Mucosa of stomach (tissue), 1 donor: ENCODE data around the gene YWHAB.

Experiments used
- H3K27me3 ChIP-seq: one replicate; pipeline ENCODE4 v1.7.0; 2013; ENCODE audit warnings: mild to moderate bottlenecking, low read length; ENCODE audit not compliant: control insufficient read depth, insufficient read depth
- H3K36me3 ChIP-seq: one replicate; pipeline ENCODE4 v1.7.0; 2013; ENCODE audit warnings: low read length; ENCODE audit not compliant: control insufficient read depth, insufficient read depth
- H3K4me1 ChIP-seq: one replicate; pipeline ENCODE4 v1.7.0; 2013; ENCODE audit warnings: mild to moderate bottlenecking, low read length; ENCODE audit not compliant: control insufficient read depth, insufficient read depth
- H3K4me3 ChIP-seq: one replicate; pipeline ENCODE4 v1.7.0; 2013; ENCODE audit warnings: low read length
- H3K9ac ChIP-seq: one replicate; pipeline ENCODE4 v1.7.0; 2013; ENCODE audit warnings: mild to moderate bottlenecking, low read length, moderate library complexity
- H3K9me3 ChIP-seq: one replicate; pipeline ENCODE4 v1.7.0; 2013; ENCODE audit warnings: mild to moderate bottlenecking, low read length, moderate library complexity; ENCODE audit not compliant: control insufficient read depth
- donor health status: Pancreatic carcinoma.

Gene YWHAB

DNA sequence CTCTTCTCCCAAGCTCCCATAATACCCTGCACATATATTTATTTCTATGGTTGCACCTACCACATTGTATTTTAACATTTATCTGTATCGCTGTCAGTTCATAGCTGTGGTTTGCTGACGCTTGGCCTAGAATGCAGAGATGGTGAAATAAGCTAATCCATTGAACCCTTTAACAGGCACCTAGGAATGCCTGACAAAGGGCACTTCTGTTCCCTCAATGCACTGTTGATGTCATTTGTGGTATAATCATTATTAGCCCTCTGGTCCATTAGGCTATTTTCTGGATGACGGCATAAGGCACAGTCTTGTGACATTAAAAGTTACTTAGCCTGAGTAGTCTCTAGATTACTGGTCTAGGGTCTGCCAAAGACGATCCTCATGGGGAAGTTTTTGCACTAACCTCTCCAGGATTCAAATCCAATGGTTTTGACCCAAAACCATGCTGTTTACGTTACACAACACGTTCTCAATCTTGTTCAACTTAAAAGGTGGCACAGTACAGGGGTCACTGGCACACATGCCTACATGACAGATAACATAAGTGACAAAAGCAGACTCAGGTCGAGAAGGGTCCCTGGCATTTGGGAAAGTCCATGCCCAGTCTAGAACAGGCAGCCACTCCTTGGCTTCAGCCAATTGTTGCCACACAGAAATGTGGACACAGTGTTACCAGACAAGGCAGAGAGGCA, 2.1 kb upstream of the YWHAB start:
- H3K27me3 ChIP-seq: no peaks in the 10 kb centered on the region
- no peak overlapping the region for H3K9ac ChIP-seq
- H3K4me1 ChIP-seq: peaks cover 6% of the 10 kb centered on the region
- H3K9me3 ChIP-seq: no peaks in the 10 kb centered on the region
- H3K4me3 ChIP-seq: no peak overlapping the region
- no peaks in the 10 kb centered on the region for H3K36me3 ChIP-seq

DNA sequence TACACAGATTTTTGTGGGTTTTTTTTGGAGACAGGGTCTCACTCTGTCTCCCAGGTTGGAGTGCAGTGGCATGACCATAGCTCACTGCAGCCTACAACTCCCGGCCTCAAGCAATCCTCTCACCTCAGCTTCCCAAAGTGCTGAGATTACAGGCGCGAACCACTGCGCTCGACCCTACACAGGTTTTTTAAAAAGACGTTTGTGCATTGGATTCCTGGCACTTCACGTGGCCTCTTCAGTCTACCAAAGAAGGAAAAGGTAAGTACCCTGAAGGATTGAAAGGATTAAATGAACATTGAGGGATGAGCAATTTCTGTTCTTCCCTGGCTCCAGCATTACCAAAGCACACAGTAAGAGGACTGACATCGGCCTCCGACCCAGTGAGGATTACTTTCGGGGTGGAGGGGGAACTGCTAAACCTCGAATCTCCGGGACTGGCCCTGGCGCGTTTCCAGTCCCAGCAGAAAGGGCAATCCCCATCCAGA, 556 bp upstream of the YWHAB start:
- Histone ChIP-seq H3K36me3 (no peaks in the 10 kb centered on the region), H3K27me3 (no peaks in the 10 kb centered on the region), H3K9ac (peak overlapping the region; percentile 91), H3K9me3 (no peaks in the 10 kb centered on the region), H3K4me3 (peak overlapping the region; percentile 2), H3K4me1 (peaks cover 6% of the 10 kb centered on the region)

DNA sequence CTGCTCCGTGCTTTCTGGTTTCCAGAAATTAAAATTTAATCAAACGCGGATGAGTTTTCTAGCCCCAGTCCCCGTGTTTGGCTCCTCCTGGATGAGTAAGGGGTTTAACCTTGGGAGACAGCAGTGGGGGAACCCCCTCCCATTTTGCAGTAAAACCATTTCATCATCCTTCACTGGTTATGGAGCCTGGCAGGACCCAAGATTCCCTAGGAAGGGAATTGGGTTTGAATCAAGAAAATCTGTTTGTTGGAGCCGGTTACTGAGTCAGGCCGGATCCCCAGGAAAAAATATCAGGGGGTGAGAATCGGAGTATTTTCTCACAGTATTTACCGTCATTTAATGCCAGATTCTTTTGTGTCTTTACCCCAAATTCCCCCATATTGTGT, 754 bp downstream of the YWHAB start:
- H3K4me3 ChIP-seq: peak overlapping the region; percentile 73
- H3K9me3 ChIP-seq: no peaks in the 10 kb centered on the region
- H3K9ac ChIP-seq: peak overlapping the region; percentile 91
- H3K4me1 ChIP-seq: peaks cover 6% of the 10 kb centered on the region
- no peaks in the 10 kb centered on the region for H3K36me3 ChIP-seq
- H3K27me3 ChIP-seq: no peaks in the 10 kb centered on the region

DNA sequence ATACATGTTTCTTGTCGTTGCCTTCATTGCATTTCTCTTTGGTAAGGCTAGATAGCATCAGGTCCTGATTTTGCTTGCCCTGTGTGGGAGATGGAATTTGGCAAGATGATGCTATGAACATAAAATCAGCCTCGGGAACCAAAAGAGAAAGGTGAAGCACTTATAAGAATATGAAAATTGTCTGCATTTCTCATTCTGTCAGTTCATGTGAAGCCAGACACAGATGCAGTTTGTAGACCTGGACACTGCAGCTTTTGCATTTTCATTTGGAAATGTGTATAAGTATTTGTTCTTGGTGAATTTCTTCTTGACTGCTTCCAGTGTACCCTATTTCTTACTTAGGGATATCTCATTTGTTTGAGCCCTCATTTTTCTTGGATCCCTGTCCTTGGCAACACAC, 1.3 kb downstream of the YWHAB start:
- Histone ChIP-seq H3K9me3 (no peaks in the 10 kb centered on the region), H3K9ac (peak overlapping the region; percentile 91), H3K4me3 (peak overlapping the region; percentile 73), H3K27me3 (no peaks in the 10 kb centered on the region), H3K36me3 (no peaks in the 10 kb centered on the region), H3K4me1 (peaks cover 6% of the 10 kb centered on the region)

DNA sequence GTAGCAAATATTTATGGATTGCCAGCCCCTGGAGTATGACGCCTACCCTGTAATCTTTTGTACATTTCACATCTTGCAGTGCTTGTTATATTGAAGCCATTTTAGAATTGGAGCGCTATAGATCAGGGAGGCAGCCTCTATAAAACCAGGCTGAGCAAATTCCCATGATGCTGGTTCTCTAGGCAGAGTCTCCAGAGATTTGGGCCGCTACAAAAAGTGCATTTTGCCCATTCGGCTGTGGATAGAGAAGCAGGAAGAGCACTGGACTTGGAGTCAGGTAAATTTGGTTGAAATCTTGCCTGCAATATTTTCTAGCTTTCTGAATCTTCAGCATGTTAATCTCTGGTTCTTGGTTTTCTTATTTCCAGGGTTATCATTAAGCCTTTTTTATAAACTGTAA, 2.0 kb downstream of the YWHAB start:
- H3K9me3 ChIP-seq: no peaks in the 10 kb centered on the region
- no peak overlapping the region for H3K4me3 ChIP-seq
- H3K36me3 ChIP-seq: no peaks in the 10 kb centered on the region
- H3K9ac ChIP-seq: peak overlapping the region; percentile 2
- H3K27me3 ChIP-seq: no peaks in the 10 kb centered on the region
- peaks cover 6% of the 10 kb centered on the region for H3K4me1 ChIP-seq

DNA sequence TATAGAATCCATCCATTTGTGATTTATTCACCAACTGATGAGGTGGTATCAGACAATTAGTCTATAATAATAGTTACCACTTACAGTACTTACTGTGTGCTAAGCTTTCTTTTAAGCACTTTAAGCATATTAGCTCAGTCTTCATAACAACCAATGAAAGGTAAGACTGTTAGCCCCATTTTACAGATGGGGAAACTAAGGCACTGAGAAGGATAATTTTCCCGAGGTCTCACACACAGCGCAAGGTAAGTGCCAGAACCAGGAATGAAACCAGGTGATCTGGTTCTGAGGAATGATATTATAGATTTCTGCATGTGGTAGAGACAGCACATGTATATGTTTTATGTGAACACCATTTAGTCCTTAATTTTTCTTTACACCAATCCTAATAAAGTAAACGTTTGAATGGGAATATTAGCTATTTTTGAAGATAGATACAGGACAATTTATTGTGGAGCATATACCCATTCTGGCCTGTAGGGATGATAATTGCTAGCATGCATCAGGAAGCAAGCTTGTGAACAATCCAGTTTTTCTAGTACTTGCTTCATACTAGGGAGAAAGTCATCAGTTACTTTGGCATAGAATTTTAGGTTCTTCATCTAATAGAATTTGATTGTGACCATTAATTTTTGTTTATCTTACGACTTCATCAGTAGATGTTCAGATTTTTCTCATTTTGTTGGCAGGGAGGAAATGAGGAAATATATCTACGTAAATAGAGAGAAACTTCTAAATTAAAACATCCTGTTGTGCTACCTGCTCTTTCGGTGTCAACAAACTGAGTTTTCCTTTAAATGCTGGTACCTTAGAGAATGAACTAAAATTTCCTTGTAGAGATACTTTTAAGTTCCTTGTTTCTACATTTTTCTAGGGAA, 3.0 kb downstream of the YWHAB start:
- H3K9me3 ChIP-seq: no peaks in the 10 kb centered on the region
- no peak overlapping the region for H3K9ac ChIP-seq
- no peaks in the 10 kb centered on the region for H3K36me3 ChIP-seq
- no peaks in the 10 kb centered on the region for H3K27me3 ChIP-seq
- H3K4me1 ChIP-seq: peaks cover 6% of the 10 kb centered on the region
- H3K4me3 ChIP-seq: no peak overlapping the region

DNA sequence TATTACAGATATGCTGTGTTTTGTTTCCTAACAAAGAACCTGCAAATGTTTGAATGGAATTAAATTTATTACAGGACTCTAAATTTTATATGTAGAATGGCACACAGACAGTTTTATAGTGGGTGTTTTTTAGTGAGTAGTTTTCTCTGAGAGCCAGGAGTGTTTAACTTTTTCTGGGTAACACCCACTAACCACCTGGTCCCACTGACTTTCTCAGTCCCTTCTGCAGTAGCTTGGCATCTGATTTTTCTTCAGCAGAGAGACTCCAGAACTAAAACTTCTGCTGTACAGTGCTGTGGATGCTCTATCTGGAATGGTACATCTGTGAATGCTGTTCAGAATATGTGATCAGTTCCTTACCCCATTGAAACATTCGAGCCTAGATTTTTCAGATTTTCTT, 6.3 kb downstream of the YWHAB start:
- Histone ChIP-seq H3K9ac (no peak overlapping the region), H3K9me3 (no peaks in the 10 kb centered on the region), H3K27me3 (no peaks in the 10 kb centered on the region), H3K4me3 (no peak overlapping the region), H3K4me1 (peaks cover 8% of the 10 kb centered on the region), H3K36me3 (no peaks in the 10 kb centered on the region)

DNA sequence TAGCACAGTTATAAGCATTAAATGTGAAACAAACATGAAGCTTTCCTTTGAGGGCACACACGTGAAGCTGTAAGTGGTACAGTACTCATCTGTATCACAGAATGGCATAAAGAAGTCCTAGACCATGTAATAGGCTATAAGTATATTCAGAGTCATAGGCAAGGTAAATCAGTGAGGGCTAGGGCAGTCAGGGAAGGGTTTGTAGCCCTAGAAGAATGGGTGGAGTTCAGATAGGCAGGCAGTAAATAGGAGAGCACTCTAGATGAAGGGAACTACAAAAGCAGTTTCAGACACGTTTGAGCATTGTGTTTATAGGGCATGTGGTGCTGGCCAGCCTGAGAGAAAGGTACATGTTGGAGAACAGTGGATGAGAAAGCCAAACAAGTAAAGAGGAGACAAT, 9.5 kb downstream of the YWHAB start:
- no peaks in the 10 kb centered on the region for H3K9me3 ChIP-seq
- H3K4me3 ChIP-seq: no peak overlapping the region
- H3K36me3 ChIP-seq: no peaks in the 10 kb centered on the region
- peaks cover 8% of the 10 kb centered on the region for H3K4me1 ChIP-seq
- H3K27me3 ChIP-seq: no peaks in the 10 kb centered on the region
- H3K9ac ChIP-seq: no peak overlapping the region

DNA sequence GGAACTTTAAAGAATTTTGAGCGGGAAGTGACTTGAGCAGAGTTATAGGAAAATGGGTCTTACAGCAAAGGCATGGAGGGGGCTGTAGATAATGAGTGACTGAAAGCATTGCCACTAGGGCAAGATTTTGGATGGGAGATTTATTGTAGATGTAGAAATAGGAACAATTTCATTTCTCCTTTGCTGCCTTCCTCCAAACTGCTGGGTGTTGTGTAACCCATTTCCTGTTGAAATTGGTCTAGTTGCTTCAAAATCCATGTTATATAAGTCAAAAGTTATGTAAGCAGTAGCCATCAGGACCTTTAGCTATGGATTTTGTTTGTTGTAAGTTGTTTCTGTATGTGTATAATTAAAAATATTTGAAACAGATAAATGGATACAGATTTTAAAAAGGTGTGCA, 11.1 kb downstream of the YWHAB start:
- no peak overlapping the region for H3K4me3 ChIP-seq
- H3K9me3 ChIP-seq: no peaks in the 10 kb centered on the region
- no peaks in the 10 kb centered on the region for H3K36me3 ChIP-seq
- no peaks in the 10 kb centered on the region for H3K27me3 ChIP-seq
- no peak overlapping the region for H3K9ac ChIP-seq
- H3K4me1 ChIP-seq: peaks cover 8% of the 10 kb centered on the region

DNA sequence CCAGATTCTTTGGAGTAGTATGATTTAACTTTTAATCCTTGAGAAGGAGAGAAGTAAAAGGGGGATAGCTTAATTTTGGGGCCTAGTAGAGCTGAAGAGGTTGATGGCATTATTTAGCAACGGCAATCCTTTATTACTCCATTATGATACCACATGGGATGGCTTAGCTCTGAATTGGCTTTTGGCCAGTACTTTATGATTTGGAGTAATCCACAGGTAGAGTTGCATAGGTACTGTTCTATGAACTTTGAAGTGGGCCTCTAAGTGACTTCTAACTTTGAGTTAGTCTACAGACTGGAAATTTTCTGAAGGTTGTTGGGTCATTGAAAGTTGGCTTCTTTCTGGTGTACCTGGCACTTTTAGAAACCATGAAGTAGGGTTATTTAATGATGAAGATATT, 11.6 kb downstream of the YWHAB start:
- Histone ChIP-seq H3K36me3 (no peaks in the 10 kb centered on the region), H3K9me3 (no peaks in the 10 kb centered on the region), H3K9ac (no peak overlapping the region), H3K4me3 (no peak overlapping the region), H3K4me1 (peaks cover 8% of the 10 kb centered on the region), H3K27me3 (no peaks in the 10 kb centered on the region)

DNA sequence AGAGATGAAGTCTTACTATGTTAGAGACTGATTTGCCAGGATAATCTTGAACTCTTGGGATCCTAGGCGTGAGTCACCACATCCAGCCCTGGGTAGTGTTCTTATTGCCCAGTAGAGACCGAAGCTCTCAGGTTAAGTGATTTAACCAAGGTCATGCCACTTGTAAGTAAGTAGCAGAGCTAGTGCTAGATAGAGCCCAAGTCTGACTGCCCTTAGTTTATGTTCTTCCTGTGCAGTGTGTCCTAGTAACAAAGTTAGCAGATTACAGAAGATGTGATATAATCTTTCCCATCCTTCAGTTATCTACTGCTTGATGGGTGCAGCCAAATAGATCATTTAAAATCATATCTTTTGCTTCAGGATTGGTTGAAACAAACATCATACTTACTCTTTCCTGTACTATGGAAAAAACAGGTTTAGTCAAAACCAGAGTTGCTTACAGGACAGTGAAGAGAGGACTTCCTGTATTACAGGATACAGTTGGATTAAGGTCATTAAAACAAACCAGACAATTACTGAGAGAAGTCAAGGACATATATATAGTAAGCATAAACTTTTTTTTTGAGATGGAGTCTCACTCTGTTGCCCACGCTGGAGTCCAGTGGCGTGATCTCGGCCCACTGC, 14.8 kb downstream of the YWHAB start:
- H3K36me3 ChIP-seq: peaks cover 5% of the 10 kb centered on the region
- peaks cover under 1% of the 10 kb centered on the region for H3K4me1 ChIP-seq
- H3K27me3 ChIP-seq: no peaks in the 10 kb centered on the region
- H3K9ac ChIP-seq: no peak overlapping the region
- no peaks in the 10 kb centered on the region for H3K9me3 ChIP-seq
- H3K4me3 ChIP-seq: no peak overlapping the region

DNA sequence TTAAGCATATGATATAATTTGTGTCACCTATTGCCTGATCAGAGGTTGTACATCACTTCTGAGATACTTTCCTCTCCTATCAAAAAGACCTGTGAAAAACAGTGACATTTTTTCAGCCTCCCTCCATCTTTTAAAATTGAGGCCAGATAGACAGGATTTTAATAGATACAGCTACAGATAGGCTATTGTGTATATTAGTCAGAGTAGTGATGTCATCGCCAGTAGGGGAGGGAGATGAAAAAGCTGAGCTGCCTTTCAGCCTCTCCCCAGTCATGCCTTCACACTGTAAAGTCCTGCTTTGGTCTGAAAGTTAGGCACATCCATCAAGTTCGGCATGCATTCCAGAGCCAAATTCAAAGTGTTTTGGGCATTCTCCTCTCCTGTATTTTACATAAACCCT, 16.5 kb downstream of the YWHAB start:
- H3K9ac ChIP-seq: no peak overlapping the region

More for the DNA sequence above, 16.5 kb downstream of the YWHAB start:
- H3K9me3 ChIP-seq: no peaks in the 10 kb centered on the region
- H3K27me3 ChIP-seq: no peaks in the 10 kb centered on the region
- H3K4me1 ChIP-seq: no peaks in the 10 kb centered on the region
- no peak overlapping the region for H3K4me3 ChIP-seq
- peaks cover 5% of the 10 kb centered on the region for H3K36me3 ChIP-seq
